HepG2 (cell line): ENCODE measurements around the gene GSPT1. TPM values are rescaled to one million over a fixed set of nuclear protein-coding genes. Genes with fewer than 3 reads are reported as not detected.

Experiments
- AGO2 ChIP-seq: fragments of 200-400 bp; formaldehyde crosslinking; optimal IDR thresholded peaks from 2 replicates; pipeline ENCODE3; 2017; ENCODE audit warnings: mild to moderate bottlenecking, low read depth, low read length, moderate library complexity
- FLYWCH1 ChIP-seq: sonication (generic); formaldehyde crosslinking; IDR thresholded peaks from 2 replicates; pipeline ENCODE4 v1.8.1; 2023; ENCODE audit warnings: mild to moderate bottlenecking, missing genetic modification reagents
- GATAD2A ChIP-seq: IDR thresholded peaks from 2 replicates; pipeline ENCODE4 v1.6.1; 2016
- HIVEP1 ChIP-seq: sonication (generic); formaldehyde crosslinking; IDR thresholded peaks from 2 replicates; pipeline ENCODE4 v1.4.0; 2020; ENCODE audit warnings: mild to moderate bottlenecking, missing genetic modification reagents
- HNF4G ChIP-seq, 2 experiments: sonication (generic) in 1 of 2; formaldehyde crosslinking in 1 of 2; IDR thresholded peaks; 2 replicates each; pipeline versions ENCODE4 v1.4.0 to v1.6.1; 2011 to 2020; ENCODE audit warnings: borderline replicate concordance in 2 of 2, low read depth in 2 of 2, mild to moderate bottlenecking in 2 of 2, low read length in 1 of 2, missing genetic modification reagents in 1 of 2, moderate library complexity in 1 of 2
- KAT7 ChIP-seq: IDR thresholded peaks from 2 replicates; pipeline ENCODE4 v1.6.1; 2018; ENCODE audit warnings: borderline replicate concordance, missing compliant biosample characterization
- KDM1A ChIP-seq: IDR thresholded peaks from 2 replicates; pipeline ENCODE4 v1.6.1; 2016; ENCODE audit warnings: missing compliant biosample characterization
- NFATC3 ChIP-seq: sonication (generic); formaldehyde crosslinking; IDR thresholded peaks from 2 replicates; pipeline ENCODE4 v1.5.1; 2020; ENCODE audit warnings: mild to moderate bottlenecking, missing genetic modification reagents
- PATZ1 ChIP-seq: sonication (generic); formaldehyde crosslinking; IDR thresholded peaks from 2 replicates; pipeline ENCODE4 v1.4.0; 2020; ENCODE audit warnings: missing genetic modification reagents
- PHF21A ChIP-seq: sonication (generic); formaldehyde crosslinking; IDR thresholded peaks from 2 replicates; pipeline ENCODE4 v1.5.0; 2020; ENCODE audit warnings: mild to moderate bottlenecking, missing genetic modification reagents
- TAF1 ChIP-seq: sonication (generic); formaldehyde crosslinking; IDR thresholded peaks from 2 replicates; pipeline ENCODE4 v1.4.0; 2020; ENCODE audit warnings: missing genetic modification reagents
- XRCC5 ChIP-seq: fragments of 200-400 bp; formaldehyde crosslinking; optimal IDR thresholded peaks from 2 replicates; pipeline ENCODE3; 2017; ENCODE audit warnings: mild to moderate bottlenecking, low read length
- ZNF512B ChIP-seq: sonication (generic); formaldehyde crosslinking; IDR thresholded peaks from 2 replicates; pipeline ENCODE4 v1.5.1; 2020; ENCODE audit warnings: missing genetic modification reagents, mild to moderate bottlenecking, borderline replicate concordance
- ZNF589 ChIP-seq: sonication (generic); formaldehyde crosslinking; conservative IDR thresholded peaks from 2 replicates; pipeline ENCODE4 v1.8.0; 2022; ENCODE audit warnings: mild to moderate bottlenecking, moderate library complexity, missing genetic modification reagents
- ZNF615 ChIP-seq: sonication (generic); formaldehyde crosslinking; IDR thresholded peaks from 2 replicates; pipeline ENCODE4 v1.5.0; 2020; ENCODE audit warnings: mild to moderate bottlenecking, missing genetic modification reagents, borderline replicate concordance
- ZNF709 ChIP-seq: sonication (generic); formaldehyde crosslinking; IDR thresholded peaks from 2 replicates; pipeline ENCODE4 v1.5.0; 2020; ENCODE audit warnings: mild to moderate bottlenecking, missing genetic modification reagents
- ZNF766 ChIP-seq: sonication (generic); formaldehyde crosslinking; IDR thresholded peaks from 2 replicates; pipeline ENCODE4 v1.5.0; 2020; ENCODE audit warnings: missing genetic modification reagents, borderline replicate concordance
- polyA plus RNA-seq, 8 experiments: library from polyadenylated mRNA; depleted of rRNA in 3 of 8; stranded (reverse) in 7 of 8; unstranded in 1 of 8; fragments of >200 nt; fragmentation: Illumina TruSeq in 4 of 8; extraction: Trizol in 4 of 8; gene quantifications; 2 replicates each; pipeline versions ENCODE4 v1.2.1 to v1.2.3, GENCODE V29; 2011 to 2016; ENCODE audit warnings: low read depth in 4 of 8, missing spikeins in 1 of 8, mixed read lengths in 1 of 8; ENCODE audit not compliant: insufficient read depth in 1 of 8
- total RNA-seq, 5 experiments: library from RNA; depleted of rRNA; stranded (reverse); fragments of >200 nt; fragmentation: Illumina TruSeq; extraction: Trizol; gene quantifications; 2 replicates each; pipeline ENCODE4 v1.2.3, GENCODE V29; 2016; ENCODE audit warnings: low read depth in 1 of 5
- TF ChIP-seq, protein P1 (sequence below): sonication (generic); formaldehyde crosslinking; IDR thresholded peaks from 2 replicates; pipeline ENCODE4 v1.8.0; 2022; ENCODE audit warnings: mild to moderate bottlenecking, missing genetic modification reagents, moderate library complexity

The GSPT1 gene
- total and polyA plus RNA-seq, 2 of the 13 experiments (the other 11 are each of a cell fraction or from before 2014, with no cell fraction given): 120 to 316 TPM

GRCh38 chr16:11851294-11852091 lies 64.3 kb downstream of the GSPT1 start, which contains the start of gene RSL1D1 (continued):
- TF ChIP-seq HNF4G (IDR thresholded peaks at IDR 0.05; ENCODE audit: borderline replicate concordance, low read depth, low read length): peak; percentile 46; the same call in 1 of the 2 replicates
- 0 out of 2 replicates have a peak, but pooled peaks have one; percentile 33 for TF ChIP-seq HNF4G (CRISPR knock-in tag; IDR thresholded peaks at IDR 0.05; ENCODE audit: borderline replicate concordance, low read depth)
- peak; percentile 54; the same call in 1 of the 2 replicates for TF ChIP-seq PATZ1 (CRISPR knock-in tag)
- peak; percentile 36; the same call in 1 of the 2 replicates for TF ChIP-seq ZNF589 (CRISPR knock-in tag)
- no peak; the same call in 1 of the 2 replicates for TF ChIP-seq PHF21A (CRISPR knock-in tag)
- peak; percentile 92 for TF ChIP-seq AGO2
- TF ChIP-seq ZNF615 (CRISPR knock-in tag): 0 out of 2 replicates have a peak, but pooled peaks have one; percentile 44
- TF ChIP-seq XRCC5: peak; percentile 58
- peak; percentile 65; the same call in 1 of the 2 replicates for TF ChIP-seq NFATC3 (CRISPR knock-in tag)
- TF ChIP-seq KDM1A: no peak
- peak; percentile 91; the same call in 1 of the 2 replicates for TF ChIP-seq KAT7
- TF ChIP-seq HIVEP1 (CRISPR knock-in tag): peak; percentile 88
- TF ChIP-seq, protein P1, sequence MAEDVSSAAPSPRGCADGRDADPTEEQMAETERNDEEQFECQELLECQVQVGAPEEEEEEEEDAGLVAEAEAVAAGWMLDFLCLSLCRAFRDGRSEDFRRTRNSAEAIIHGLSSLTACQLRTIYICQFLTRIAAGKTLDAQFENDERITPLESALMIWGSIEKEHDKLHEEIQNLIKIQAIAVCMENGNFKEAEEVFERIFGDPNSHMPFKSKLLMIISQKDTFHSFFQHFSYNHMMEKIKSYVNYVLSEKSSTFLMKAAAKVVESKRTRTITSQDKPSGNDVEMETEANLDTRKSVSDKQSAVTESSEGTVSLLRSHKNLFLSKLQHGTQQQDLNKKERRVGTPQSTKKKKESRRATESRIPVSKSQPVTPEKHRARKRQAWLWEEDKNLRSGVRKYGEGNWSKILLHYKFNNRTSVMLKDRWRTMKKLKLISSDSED: no peak
- no peak; the same call in 1 of the 2 replicates for TF ChIP-seq GATAD2A (CRISPR knock-in tag)
- peak; percentile 49; the same call in 1 of the 2 replicates for TF ChIP-seq ZNF512B
- TF ChIP-seq ZNF709: peak; percentile 93; the same call in 1 of the 2 replicates
- TF ChIP-seq FLYWCH1 (CRISPR knock-in tag): peak; percentile 90; the same call in 1 of the 2 replicates
- peak; percentile 57 for TF ChIP-seq ZNF766 (CRISPR knock-in tag)
- peak; percentile 100 for TF ChIP-seq TAF1
